GM12892 (cell line): ENCODE data around the gene SEC24C.
A peak's percentile ranks its signal among the peaks of the same experiment; 100 is the strongest.

Experiments used
- POLR2A ChIP-seq: IDR thresholded peaks from 2 replicates; pipeline ENCODE4 v1.6.1; 2011; ENCODE audit warnings: low read depth, low read length, control low read depth
- POLR2AphosphoS5 ChIP-seq: IDR thresholded peaks from 2 replicates; pipeline ENCODE4 v1.6.1; 2011; ENCODE audit warnings: low read depth, low read length, control low read depth

GRCh38 chr10:73803680-73804286 lies 59.6 kb downstream of the SEC24C start:
- TF ChIP-seq POLR2A (peak; percentile 40; the same call in 1 of the 2 replicates), POLR2AphosphoS5 (peak; percentile 42)
